HepG2 (cell line): ENCODE data around the gene MTG1. TPM values are rescaled to one million over a fixed set of nuclear protein-coding genes. Genes with fewer than 3 reads are reported as not detected.
"Not testable (repeated sequence)": the region's sequence is repeated elsewhere in the genome, so short reads cannot be mapped to it uniquely, and the experiment has no call there.

Source experiments
- ATAC-seq: fragments of 200-7000 bp; cut with Tn5 transposase; 3 replicates; pipeline ENCODE4 v1.9.1; 2020; ENCODE audit warnings: mild to moderate bottlenecking, moderate library complexity
- BruUV-seq: library from RNA; stranded (reverse); fragments of 400-500 nt; replicated peaks from 2 replicates; lab custom pipeline; 2021; lab: Mats Ljungman, UMichigan
- CTCF ChIA-PET: fragments of 300-600 bp; formaldehyde crosslinking; extraction: SDS; loops from one replicate; lab custom pipeline; 2021; ENCODE audit warnings: low total read pairs, inconsistent platforms, low intra/inter-chr PET ratio; lab: Yijun Ruan, JAX
- POLR2A ChIA-PET: fragments of 350-600 bp; sonication (Branson Sonifier 250); formaldehyde crosslinking; loops from one replicate; lab custom pipeline; 2020; ENCODE audit warnings: antibody characterized with exemption, inconsistent platforms; lab: Yijun Ruan, JAX
- DNase-seq: peaks from one replicate; pipeline ENCODE4 v3.0.0-alpha.2; 2015; ENCODE audit warnings: low spot score
- FAIRE-seq: peaks from 3 replicates; lab custom pipeline; 2011; peaks lifted over from hg19 to GRCh38; lab: Jason Lieb, UNC
- H2AFZ ChIP-seq: one replicate; pipeline ENCODE4 v1.6.1; 2011; ENCODE audit warnings: low read length, inconsistent platforms
- H3K27ac ChIP-seq: fragments of 300-600 bp; 3 replicates; pipeline ENCODE4 v1.8.0; 2011; ENCODE audit warnings: mixed run types, mild to moderate bottlenecking, mixed read lengths, low read length, inconsistent platforms; ENCODE audit not compliant: insufficient read depth; ENCODE audit errors: extremely low read length
- H3K27me3 ChIP-seq, 2 experiments: fragments of 200-600 bp in 1 of 2; 2 replicates in 1 of 2; 3 replicates in 1 of 2; pipeline versions ENCODE4 v1.6.0 to v1.8.0; 2011; ENCODE audit warnings: low read length in 2 of 2, mild to moderate bottlenecking in 2 of 2, moderate library complexity in 2 of 2, inconsistent platforms in 1 of 2; ENCODE audit not compliant: insufficient read depth in 2 of 2, control insufficient read depth in 1 of 2
- H3K36me3 ChIP-seq, 2 experiments: fragments of 200-600 bp in 1 of 2; replicated peaks in 1 of 2; 2 replicates in 1 of 2; 3 replicates in 1 of 2; pipeline versions ENCODE4 v1.5.1 to v1.8.0; 2011; ENCODE audit warnings: low read length in 2 of 2, inconsistent platforms in 1 of 2; ENCODE audit not compliant: insufficient read depth in 2 of 2, control insufficient read depth in 1 of 2
- H3K4me1 ChIP-seq: 2 replicates; pipeline ENCODE4 v1.5.1; 2012; ENCODE audit warnings: low read length, inconsistent platforms; ENCODE audit not compliant: insufficient read depth
- H3K4me2 ChIP-seq: 2 replicates; pipeline ENCODE4 v1.6.0; 2011; ENCODE audit warnings: low read depth, low read length, inconsistent platforms
- H3K4me3 ChIP-seq, 3 experiments: fragments of 200-600 bp in 1 of 3; sonication (generic), shearing (Covaris generic) in 1 of 3; replicated peaks in 1 of 3; 2 replicates each; pipeline ENCODE4 v1.5.1; 2011 to 2016; ENCODE audit warnings: low read length in 3 of 3, inconsistent platforms in 2 of 3, low read depth in 2 of 3, mild to moderate bottlenecking in 2 of 3, control low read depth in 1 of 3, mixed read lengths in 1 of 3; ENCODE audit not compliant: insufficient read depth in 1 of 3
- H3K79me2 ChIP-seq: one replicate; pipeline ENCODE4 v1.6.1; 2011; ENCODE audit warnings: low read length, inconsistent platforms; ENCODE audit not compliant: insufficient read depth
- H3K9ac ChIP-seq: 2 replicates; pipeline ENCODE4 v1.6.0; 2011; ENCODE audit warnings: mild to moderate bottlenecking, low read depth, low read length, inconsistent platforms; ENCODE audit not compliant: insufficient read depth
- H3K9me3 ChIP-seq: 2 replicates; pipeline ENCODE4 v1.5.1; 2012; ENCODE audit warnings: mild to moderate bottlenecking, low read length
- H4K20me1 ChIP-seq: 2 replicates; pipeline ENCODE4 v1.6.0; 2011; ENCODE audit warnings: inconsistent platforms, mild to moderate bottlenecking, low read length, moderate library complexity; ENCODE audit not compliant: insufficient read depth
- ARNT ChIP-seq: fragments of 450-650 bp; IDR thresholded peaks from 2 replicates; pipeline ENCODE4 v1.6.1; 2017
- FLYWCH1 ChIP-seq: sonication (generic); formaldehyde crosslinking; IDR thresholded peaks from 2 replicates; pipeline ENCODE4 v1.8.1; 2023; ENCODE audit warnings: mild to moderate bottlenecking, missing genetic modification reagents
- SIX1 ChIP-seq: sonication (generic); formaldehyde crosslinking; IDR thresholded peaks from 2 replicates; pipeline ENCODE4 v1.4.0; 2020; ENCODE audit warnings: missing genetic modification reagents, borderline replicate concordance
- ZNF143 ChIP-seq: sonication (generic); formaldehyde crosslinking; IDR thresholded peaks from 2 replicates; pipeline ENCODE4 v1.4.0; 2020; ENCODE audit warnings: missing genetic modification reagents
- ZNF496 ChIP-seq: sonication (generic); formaldehyde crosslinking; IDR thresholded peaks from 2 replicates; pipeline ENCODE4 v1.8.1; 2023; ENCODE audit warnings: mild to moderate bottlenecking, moderate library complexity, missing genetic modification reagents; ENCODE audit not compliant: insufficient replicate concordance
- ZNF572 ChIP-seq: sonication (generic); formaldehyde crosslinking; IDR thresholded peaks from 2 replicates; pipeline ENCODE4 v1.5.1; 2020; ENCODE audit warnings: mild to moderate bottlenecking, missing genetic modification reagents
- WGBS: methylation state at CpG from one replicate; pipeline ENCODE4 v1.1.6; 2017; ENCODE audit warnings: low lambda C conversion rate; 5-methylcytosine and 5-hydroxymethylcytosine counted together
- in situ Hi-C: cut with HindIII; loops from 2 replicates; pipeline ENCODE4 v1.10.0; 2017; ENCODE audit warnings: low pct_unique_long_range_greater_than_20kb; ENCODE audit not compliant: extremely low pct_ligation_motif_present
- intact Hi-C: fragments of 100-400 bp; cut with micrococcal nuclease; formaldehyde crosslinking; loops from one replicate; pipeline ENCODE4 v1.10.0; 2022; ENCODE audit not compliant: unreplicated experiment
- polyA plus RNA-seq, 8 experiments: library from polyadenylated mRNA; depleted of rRNA in 3 of 8; stranded (reverse) in 7 of 8; unstranded in 1 of 8; fragments of >200 nt; fragmentation: Illumina TruSeq in 4 of 8; extraction: Trizol in 4 of 8; gene quantifications; 2 replicates each; pipeline versions ENCODE4 v1.2.1 to v1.2.3, GENCODE V29; 2011 to 2016; ENCODE audit warnings: low read depth in 4 of 8, missing spikeins in 1 of 8, mixed read lengths in 1 of 8; ENCODE audit not compliant: insufficient read depth in 1 of 8
- total RNA-seq, 5 experiments: library from RNA; depleted of rRNA; stranded (reverse); fragments of >200 nt; fragmentation: Illumina TruSeq; extraction: Trizol; gene quantifications; 2 replicates each; pipeline ENCODE4 v1.2.3, GENCODE V29; 2016; ENCODE audit warnings: low read depth in 1 of 5
- TF ChIP-seq, protein P1 (sequence below): IDR thresholded peaks from 2 replicates; pipeline ENCODE4 v1.6.1; 2016; ENCODE audit warnings: low read depth, missing genetic modification reagents, missing compliant biosample characterization
- TF ChIP-seq, protein P2 (sequence below): sonication (generic); formaldehyde crosslinking; IDR thresholded peaks from 2 replicates; pipeline ENCODE4 v1.8.1; 2023; ENCODE audit warnings: mild to moderate bottlenecking, missing genetic modification reagents

The MTG1 gene
- total and polyA plus RNA-seq, 2 of the 13 experiments (the other 11 are each of a cell fraction or from before 2014, with no cell fraction given) = 42.0 to 103 TPM

DNA sequence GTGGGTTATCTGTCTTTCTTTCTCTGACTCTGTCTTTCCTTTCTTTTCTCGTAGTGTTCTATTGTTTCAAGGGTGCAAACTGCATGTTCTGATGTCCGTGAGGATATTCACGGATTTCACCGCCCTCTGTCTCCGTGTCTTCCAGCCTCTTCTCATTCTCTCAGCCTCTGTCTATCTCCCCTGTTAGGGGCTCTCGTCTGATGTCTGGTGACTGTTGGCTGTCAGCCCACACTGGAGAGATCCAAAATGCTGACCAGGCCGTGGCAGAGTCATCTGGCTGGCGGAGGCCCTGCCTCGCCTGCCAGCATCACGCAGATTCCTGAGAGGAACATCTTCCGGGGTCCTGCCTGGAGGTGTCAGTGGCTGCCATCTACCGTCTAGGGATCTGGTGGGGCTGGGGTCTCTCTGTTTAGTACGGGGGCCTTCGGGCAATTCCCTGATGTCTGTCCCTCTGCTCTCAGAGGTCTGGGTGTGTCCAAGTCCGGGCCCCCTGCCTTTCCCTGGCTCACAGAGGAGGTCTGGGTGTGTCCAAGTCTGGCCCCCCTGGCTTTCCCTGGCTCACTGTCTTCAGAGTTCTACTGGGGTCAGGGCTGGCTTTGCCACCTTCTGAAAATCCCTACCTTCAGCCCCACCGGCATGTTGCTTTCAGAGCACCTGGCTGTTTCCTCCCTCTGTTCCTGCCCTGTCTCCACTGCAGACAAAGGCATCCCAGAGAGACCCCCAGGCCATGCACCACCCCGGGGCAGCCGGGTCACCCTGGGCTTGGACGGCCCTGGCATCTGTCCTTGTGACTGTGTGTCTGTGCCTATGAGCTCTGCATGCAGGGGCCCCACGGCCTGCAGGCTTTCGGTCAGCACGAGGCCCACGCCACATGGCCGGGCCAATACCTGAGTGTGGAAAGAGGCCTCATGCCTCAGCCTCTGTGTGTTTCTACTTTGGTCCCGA, 45.8 kb downstream of the MTG1 start (continued):
- TF ChIP-seq, protein P1, sequence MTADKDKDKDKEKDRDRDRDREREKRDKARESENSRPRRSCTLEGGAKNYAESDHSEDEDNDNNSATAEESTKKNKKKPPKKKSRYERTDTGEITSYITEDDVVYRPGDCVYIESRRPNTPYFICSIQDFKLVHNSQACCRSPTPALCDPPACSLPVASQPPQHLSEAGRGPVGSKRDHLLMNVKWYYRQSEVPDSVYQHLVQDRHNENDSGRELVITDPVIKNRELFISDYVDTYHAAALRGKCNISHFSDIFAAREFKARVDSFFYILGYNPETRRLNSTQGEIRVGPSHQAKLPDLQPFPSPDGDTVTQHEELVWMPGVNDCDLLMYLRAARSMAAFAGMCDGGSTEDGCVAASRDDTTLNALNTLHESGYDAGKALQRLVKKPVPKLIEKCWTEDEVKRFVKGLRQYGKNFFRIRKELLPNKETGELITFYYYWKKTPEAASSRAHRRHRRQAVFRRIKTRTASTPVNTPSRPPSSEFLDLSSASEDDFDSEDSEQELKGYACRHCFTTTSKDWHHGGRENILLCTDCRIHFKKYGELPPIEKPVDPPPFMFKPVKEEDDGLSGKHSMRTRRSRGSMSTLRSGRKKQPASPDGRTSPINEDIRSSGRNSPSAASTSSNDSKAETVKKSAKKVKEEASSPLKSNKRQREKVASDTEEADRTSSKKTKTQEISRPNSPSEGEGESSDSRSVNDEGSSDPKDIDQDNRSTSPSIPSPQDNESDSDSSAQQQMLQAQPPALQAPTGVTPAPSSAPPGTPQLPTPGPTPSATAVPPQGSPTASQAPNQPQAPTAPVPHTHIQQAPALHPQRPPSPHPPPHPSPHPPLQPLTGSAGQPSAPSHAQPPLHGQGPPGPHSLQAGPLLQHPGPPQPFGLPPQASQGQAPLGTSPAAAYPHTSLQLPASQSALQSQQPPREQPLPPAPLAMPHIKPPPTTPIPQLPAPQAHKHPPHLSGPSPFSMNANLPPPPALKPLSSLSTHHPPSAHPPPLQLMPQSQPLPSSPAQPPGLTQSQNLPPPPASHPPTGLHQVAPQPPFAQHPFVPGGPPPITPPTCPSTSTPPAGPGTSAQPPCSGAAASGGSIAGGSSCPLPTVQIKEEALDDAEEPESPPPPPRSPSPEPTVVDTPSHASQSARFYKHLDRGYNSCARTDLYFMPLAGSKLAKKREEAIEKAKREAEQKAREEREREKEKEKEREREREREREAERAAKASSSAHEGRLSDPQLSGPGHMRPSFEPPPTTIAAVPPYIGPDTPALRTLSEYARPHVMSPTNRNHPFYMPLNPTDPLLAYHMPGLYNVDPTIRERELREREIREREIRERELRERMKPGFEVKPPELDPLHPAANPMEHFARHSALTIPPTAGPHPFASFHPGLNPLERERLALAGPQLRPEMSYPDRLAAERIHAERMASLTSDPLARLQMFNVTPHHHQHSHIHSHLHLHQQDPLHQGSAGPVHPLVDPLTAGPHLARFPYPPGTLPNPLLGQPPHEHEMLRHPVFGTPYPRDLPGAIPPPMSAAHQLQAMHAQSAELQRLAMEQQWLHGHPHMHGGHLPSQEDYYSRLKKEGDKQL (CRISPR knock-in tag) = no peak
- TF ChIP-seq, protein P2, sequence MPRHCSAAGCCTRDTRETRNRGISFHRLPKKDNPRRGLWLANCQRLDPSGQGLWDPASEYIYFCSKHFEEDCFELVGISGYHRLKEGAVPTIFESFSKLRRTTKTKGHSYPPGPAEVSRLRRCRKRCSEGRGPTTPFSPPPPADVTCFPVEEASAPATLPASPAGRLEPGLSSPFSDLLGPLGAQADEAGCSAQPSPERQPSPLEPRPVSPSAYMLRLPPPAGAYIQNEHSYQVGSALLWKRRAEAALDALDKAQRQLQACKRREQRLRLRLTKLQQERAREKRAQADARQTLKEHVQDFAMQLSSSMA (CRISPR knock-in tag) = no peak
- no peak for TF ChIP-seq ARNT

DNA sequence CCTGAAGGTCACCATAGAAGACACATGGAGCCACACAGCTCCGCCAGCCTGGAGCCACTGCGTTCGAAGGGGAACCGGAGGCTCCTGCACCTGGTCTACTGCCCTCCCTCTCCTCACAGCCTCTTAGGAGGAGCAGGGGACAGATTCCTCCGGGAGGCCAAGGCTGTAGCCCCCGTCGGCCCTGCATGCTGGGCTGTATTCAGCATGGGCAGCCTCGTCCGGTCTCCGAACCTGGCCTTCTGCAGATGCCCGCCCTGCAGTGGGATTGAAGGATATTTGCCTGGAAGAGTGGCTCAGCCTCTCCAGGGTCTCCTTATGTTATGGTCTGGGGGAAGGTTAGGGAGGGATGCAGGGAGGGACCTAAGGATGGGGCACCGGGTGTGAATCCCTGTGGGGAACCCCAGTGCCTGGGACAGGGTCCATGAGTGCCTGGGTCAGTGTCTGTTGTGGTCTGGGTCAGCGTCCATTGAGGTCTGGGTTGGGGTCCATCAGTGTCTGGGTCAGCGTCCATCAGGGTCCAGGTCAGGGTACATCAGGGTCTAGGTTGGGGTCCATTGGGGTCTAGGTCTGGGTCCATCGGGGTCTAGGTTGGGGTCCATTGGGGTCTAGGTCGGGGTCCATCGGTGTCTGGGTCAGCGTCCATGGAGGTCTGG, 46.8 kb downstream of the MTG1 start:
- DNase-seq (no peak), ATAC-seq (no peak), FAIRE-seq (no peak)
- Histone ChIP-seq H3K79me2 (no peaks in the 10 kb centered on the region), H3K9me3 (no peaks in the 10 kb centered on the region), H4K20me1 (no peaks in the 10 kb centered on the region), H3K4me2 (no peak overlapping the region), H3K9ac (no peak overlapping the region), H3K27ac (no peak overlapping the region), H3K36me3 (no peaks in the 10 kb centered on the region), H3K27me3 (no peaks in the 10 kb centered on the region), H2AFZ (no peak overlapping the region), H3K4me3 (no peak overlapping the region), H3K4me1 (no peaks in the 10 kb centered on the region)
- intact Hi-C loops = no loop called here
- in situ Hi-C loops = no loop called here
- CTCF ChIA-PET = no interaction called here
- POLR2A ChIA-PET = no interaction called here
- BruUV-seq = no TSS peak
- 85% methylated on average over 3 of the region's 18 CpGs for WGBS
- TF ChIP-seq ZNF143 (CRISPR knock-in tag) (no peak), ZNF496 (CRISPR knock-in tag) (no peak), FLYWCH1 (no peak), SIX1 (CRISPR knock-in tag) (no peak), ZNF572 (CRISPR knock-in tag) (no peak)

DNA sequence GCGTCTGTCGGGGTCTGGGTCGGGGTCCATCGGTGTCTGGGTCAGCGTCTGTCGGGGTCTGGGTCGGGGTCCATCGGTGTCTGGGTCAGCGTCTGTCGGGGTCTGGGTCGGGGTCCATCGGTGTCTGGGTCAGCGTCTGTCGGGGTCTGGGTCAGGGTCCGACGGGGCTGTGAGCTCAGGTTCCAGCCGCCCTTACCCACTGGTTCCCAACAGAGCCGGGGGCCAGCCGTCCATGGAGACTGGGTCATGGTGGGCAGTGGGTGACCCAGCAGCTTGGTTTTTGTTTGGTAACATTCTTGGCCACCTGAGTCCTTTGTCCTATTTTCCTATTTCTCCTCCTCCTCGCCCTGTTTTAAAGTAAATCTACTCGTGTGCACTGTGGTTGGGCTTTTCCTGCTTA, 47.4 kb downstream of the MTG1 start:
- POLR2A ChIA-PET, H3K9me3 ChIP-seq, H3K79me2 ChIP-seq, in situ Hi-C loops, intact Hi-C loops, H2AFZ ChIP-seq, H3K27ac ChIP-seq, CTCF ChIA-PET, H3K4me3 ChIP-seq, H3K27me3 ChIP-seq, ATAC-seq, BruUV-seq, H3K36me3 ChIP-seq, DNase-seq, H4K20me1 ChIP-seq, H3K4me2 ChIP-seq, H3K4me1 ChIP-seq, FAIRE-seq, H3K9ac ChIP-seq: not testable (repeated sequence)
- 60% methylated on average over 10 of the region's 21 CpGs for WGBS
